Gastrocnemius medialis (tissue), 4 donors: ENCODE results near the gene SACS. TPM values are rescaled to one million over a fixed set of nuclear protein-coding genes. Genes with fewer than 3 reads are reported as not detected.

Source experiments
- ATAC-seq, 2 donors: fragments of 150-250 bp; one replicate each; pipeline ENCODE4 v1.9.1; 2016
- DNase-seq, 2 donors: peaks; one replicate each; pipeline ENCODE4 v3.0.0-alpha.2; 2019
- H3K27ac ChIP-seq, 4 donors: fragments of 200-600 bp; sonication (generic); 1 replicate in 1 of 4; 2 replicates in 3 of 4; pipeline ENCODE4 v1.5.1; 2016 to 2018; ENCODE audit warnings: mild to moderate bottlenecking in 2 of 4, moderate library complexity in 1 of 4
- H3K27me3 ChIP-seq, 3 donors: fragments of 200-600 bp; sonication (generic) in 2 of 3; 1 replicate in 1 of 3; 2 replicates in 2 of 3; pipeline versions ENCODE4 v1.5.1 to v1.6.0; 2016 to 2019; ENCODE audit warnings: mild to moderate bottlenecking in 1 of 3, moderate library complexity in 1 of 3
- H3K36me3 ChIP-seq, 2 donors: fragments of 200-600 bp; sonication (generic) in 1 of 2; one replicate each; pipeline ENCODE4 v1.5.1; 2017 to 2018
- H3K4me1 ChIP-seq, 2 donors: fragments of 200-600 bp; sonication (generic) in 1 of 2; one replicate each; pipeline ENCODE4 v1.5.1; 2016 to 2017; ENCODE audit warnings: mild to moderate bottlenecking in 2 of 2
- H3K4me3 ChIP-seq, 4 donors: fragments of 200-600 bp; sonication (generic) in 3 of 4; 1 replicate in 1 of 4; 2 replicates in 3 of 4; pipeline ENCODE4 v1.5.1; 2016 to 2019; ENCODE audit warnings: mild to moderate bottlenecking in 2 of 4
- H3K9me3 ChIP-seq, 3 donors: fragments of 200-600 bp; sonication (generic) in 2 of 3; 1 replicate in 1 of 3; 2 replicates in 2 of 3; pipeline ENCODE4 v1.5.1; 2016 to 2019
- POLR2A ChIP-seq, 2 donors: fragments of 450-650 bp; IDR thresholded peaks; one replicate each; pipeline ENCODE4 v1.6.1; 2017; ENCODE audit warnings: antibody characterized with exemption in 2 of 2, mild to moderate bottlenecking in 2 of 2, moderate library complexity in 2 of 2
- in situ Hi-C, 4 donors: fragments of 200-750 bp; cut with MboI; loops; one replicate each; pipeline versions ENCODE4 v1.15.0 to v1.8.0; 2017; ENCODE audit warnings: low sequenced_read_pairs in 4 of 4
- intact Hi-C: fragments of 100-400 bp; cut with DNase I; formaldehyde crosslinking; loops from one replicate; pipeline ENCODE4 v1.15.1; 2023; ENCODE audit warnings: low total_unique reads
- total RNA-seq, 4 donors: library from RNA; depleted of rRNA; stranded (reverse); fragments of >200 nt; gene quantifications; one replicate each; pipeline versions ENCODE4 v1.1.0 to v1.2.3, GENCODE V29; 2016
- TF ChIP-seq, protein P1 (sequence below), 5 experiments: fragments of 450-650 bp in 3 of 5; fragments of 200-600 bp in 2 of 5; sonication (generic) in 2 of 5; IDR thresholded peaks in 4 of 5; conservative IDR thresholded peaks in 1 of 5; 1 replicate in 4 of 5; 2 replicates in 1 of 5; pipeline ENCODE4 v1.5.1; 2016 to 2019; ENCODE audit warnings: antibody characterized with exemption in 5 of 5, mild to moderate bottlenecking in 3 of 5, moderate library complexity in 3 of 5

The SACS gene
- total RNA-seq, 4 donors from 2014 or later: 23.8 to 36.5 (median 31.8) TPM

DNA sequence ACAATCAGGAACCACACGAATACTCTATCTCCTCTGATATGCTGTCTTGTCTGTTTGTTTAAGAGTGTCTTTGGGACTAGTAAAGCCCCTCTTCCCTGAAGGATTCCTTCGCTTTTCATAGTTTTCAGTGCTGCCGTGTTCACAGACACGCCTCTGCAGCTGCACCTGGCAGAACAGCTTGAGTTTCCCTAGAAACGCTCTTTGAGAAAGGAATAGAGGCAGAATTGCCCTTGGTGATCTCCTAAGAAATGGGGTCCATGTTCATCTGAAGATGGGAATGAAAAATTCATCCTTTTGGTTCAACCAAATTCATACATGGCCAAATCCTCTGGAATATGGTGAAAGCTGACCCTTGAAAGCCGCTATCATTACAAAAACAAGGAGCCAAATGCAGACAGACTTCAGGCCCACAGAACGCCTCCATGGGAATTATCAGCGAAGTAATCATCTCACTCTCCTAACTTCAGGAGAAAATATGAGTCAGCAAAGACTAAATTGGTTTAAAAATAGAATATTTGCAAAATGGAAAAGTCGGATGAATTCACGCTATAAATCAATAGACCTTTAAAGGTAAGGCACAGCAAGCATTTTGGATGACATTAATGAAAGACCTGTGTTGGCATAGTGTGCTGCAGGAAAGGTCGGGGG is 5.5 kb downstream of the SACS start:
- peaks cover 41% of the 10 kb centered on the region in 2 donors for H3K4me1 ChIP-seq
- peak overlapping the region; percentile 10 to 36 (median 20) for H3K4me3 ChIP-seq
- H3K36me3 ChIP-seq: no peaks in the 10 kb centered on the region
- TF ChIP-seq, protein P1, sequence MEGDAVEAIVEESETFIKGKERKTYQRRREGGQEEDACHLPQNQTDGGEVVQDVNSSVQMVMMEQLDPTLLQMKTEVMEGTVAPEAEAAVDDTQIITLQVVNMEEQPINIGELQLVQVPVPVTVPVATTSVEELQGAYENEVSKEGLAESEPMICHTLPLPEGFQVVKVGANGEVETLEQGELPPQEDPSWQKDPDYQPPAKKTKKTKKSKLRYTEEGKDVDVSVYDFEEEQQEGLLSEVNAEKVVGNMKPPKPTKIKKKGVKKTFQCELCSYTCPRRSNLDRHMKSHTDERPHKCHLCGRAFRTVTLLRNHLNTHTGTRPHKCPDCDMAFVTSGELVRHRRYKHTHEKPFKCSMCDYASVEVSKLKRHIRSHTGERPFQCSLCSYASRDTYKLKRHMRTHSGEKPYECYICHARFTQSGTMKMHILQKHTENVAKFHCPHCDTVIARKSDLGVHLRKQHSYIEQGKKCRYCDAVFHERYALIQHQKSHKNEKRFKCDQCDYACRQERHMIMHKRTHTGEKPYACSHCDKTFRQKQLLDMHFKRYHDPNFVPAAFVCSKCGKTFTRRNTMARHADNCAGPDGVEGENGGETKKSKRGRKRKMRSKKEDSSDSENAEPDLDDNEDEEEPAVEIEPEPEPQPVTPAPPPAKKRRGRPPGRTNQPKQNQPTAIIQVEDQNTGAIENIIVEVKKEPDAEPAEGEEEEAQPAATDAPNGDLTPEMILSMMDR (IDR thresholded peaks at IDR 0.05 in 4 of 5, conservative IDR thresholded peaks at IDR 0.05 in 1 of 5): no peak
- no peak for TF ChIP-seq POLR2A (IDR thresholded peaks at IDR 0.05)
- in situ Hi-C loops (loop anchor here in 1 of 4 donors (25.0 kb wide), 1 partner anchor 241 kb away; the partner anchor contains the start of gene SGCG), intact Hi-C loops (no loop called here)
- H3K27me3 ChIP-seq: no peaks in the 10 kb centered on the region
- ATAC-seq (peak; percentile 12 to 26), DNase-seq (no peak)
- peak overlapping the region; percentile 68 to 78 (median 76) for H3K27ac ChIP-seq
- H3K9me3 ChIP-seq: no peaks in the 10 kb centered on the region

DNA sequence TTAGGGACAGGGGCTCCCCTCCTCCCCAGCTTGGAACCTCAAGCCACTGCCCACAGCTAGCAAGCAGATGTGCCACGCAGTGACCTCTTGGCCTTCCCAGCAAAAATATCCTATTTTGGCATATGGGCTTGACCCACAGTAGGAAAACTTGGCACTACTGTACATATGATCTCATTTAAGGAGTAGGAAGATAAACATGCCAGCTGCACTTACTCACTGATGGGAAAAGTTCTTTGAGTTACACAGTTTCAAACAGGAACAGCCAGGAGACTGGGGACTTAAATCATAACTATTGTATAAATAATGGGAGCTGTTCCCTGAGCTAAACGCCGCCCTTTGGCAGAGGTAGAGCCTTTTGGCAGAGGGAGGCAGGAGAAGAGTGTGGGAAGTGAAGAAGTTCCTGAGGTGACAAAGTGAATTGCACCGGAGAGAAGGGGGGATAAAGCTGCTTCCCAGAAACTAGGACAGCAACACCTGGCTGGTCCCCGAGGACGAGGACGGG is 6.1 kb downstream of the SACS start:
- intact Hi-C loops: no loop called here
- no peaks in the 10 kb centered on the region for H3K36me3 ChIP-seq
- DNase-seq (no peak), ATAC-seq (peak; percentile 42 to 67)
- H3K4me3 ChIP-seq: peak overlapping the region; percentile 10 to 36 (median 20)
- H3K27me3 ChIP-seq: no peaks in the 10 kb centered on the region
- no peaks in the 10 kb centered on the region for H3K9me3 ChIP-seq
- in situ Hi-C loops: loop anchor here in 1 of 4 donors (25.0 kb wide), 1 partner anchor 240 kb away; the partner anchor contains the start of gene SGCG
- H3K27ac ChIP-seq: peak overlapping the region; percentile 68 to 78 (median 76)
- H3K4me1 ChIP-seq: peaks cover 41% of the 10 kb centered on the region in 2 donors
- TF ChIP-seq POLR2A (IDR thresholded peaks at IDR 0.05): no peak
- TF ChIP-seq, protein P1 (IDR thresholded peaks at IDR 0.05 in 4 of 5, conservative IDR thresholded peaks at IDR 0.05 in 1 of 5): no peak

DNA sequence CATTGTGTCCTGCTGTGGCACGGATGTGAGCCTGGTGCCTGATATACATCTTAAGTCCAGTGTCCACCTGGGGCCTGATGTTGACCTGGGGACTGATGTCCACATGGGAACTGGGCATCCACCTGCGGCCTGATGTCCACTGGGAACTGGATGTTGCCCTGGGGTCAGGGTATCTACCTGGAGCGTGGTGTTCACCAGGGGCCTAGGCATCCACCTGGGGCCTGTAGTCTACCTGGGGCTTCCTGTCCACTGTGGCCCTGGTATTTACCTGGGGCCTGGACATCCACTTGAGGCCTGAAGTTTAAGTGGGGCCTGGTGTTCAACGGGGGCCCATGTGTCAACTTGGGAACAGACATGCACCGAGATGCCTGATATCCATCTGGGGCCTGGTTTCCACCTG is 11.9 kb downstream of the SACS start:
- H3K36me3 ChIP-seq: no peaks in the 10 kb centered on the region
- H3K4me3 ChIP-seq: no peak overlapping the region
- TF ChIP-seq POLR2A (IDR thresholded peaks at IDR 0.05): no peak
- TF ChIP-seq, protein P1 (IDR thresholded peaks at IDR 0.05 in 4 of 5, conservative IDR thresholded peaks at IDR 0.05 in 1 of 5): no peak
- H3K27ac ChIP-seq: no peak overlapping the region
- no peaks in the 10 kb centered on the region for H3K9me3 ChIP-seq
- peaks cover 0 to under 1% of the 10 kb centered on the region in 2 donors for H3K4me1 ChIP-seq
- H3K27me3 ChIP-seq: no peaks in the 10 kb centered on the region
- intact Hi-C loops (no loop called here), in situ Hi-C loops (no loop called here)
- ATAC-seq: no peak
- no peak for DNase-seq

DNA sequence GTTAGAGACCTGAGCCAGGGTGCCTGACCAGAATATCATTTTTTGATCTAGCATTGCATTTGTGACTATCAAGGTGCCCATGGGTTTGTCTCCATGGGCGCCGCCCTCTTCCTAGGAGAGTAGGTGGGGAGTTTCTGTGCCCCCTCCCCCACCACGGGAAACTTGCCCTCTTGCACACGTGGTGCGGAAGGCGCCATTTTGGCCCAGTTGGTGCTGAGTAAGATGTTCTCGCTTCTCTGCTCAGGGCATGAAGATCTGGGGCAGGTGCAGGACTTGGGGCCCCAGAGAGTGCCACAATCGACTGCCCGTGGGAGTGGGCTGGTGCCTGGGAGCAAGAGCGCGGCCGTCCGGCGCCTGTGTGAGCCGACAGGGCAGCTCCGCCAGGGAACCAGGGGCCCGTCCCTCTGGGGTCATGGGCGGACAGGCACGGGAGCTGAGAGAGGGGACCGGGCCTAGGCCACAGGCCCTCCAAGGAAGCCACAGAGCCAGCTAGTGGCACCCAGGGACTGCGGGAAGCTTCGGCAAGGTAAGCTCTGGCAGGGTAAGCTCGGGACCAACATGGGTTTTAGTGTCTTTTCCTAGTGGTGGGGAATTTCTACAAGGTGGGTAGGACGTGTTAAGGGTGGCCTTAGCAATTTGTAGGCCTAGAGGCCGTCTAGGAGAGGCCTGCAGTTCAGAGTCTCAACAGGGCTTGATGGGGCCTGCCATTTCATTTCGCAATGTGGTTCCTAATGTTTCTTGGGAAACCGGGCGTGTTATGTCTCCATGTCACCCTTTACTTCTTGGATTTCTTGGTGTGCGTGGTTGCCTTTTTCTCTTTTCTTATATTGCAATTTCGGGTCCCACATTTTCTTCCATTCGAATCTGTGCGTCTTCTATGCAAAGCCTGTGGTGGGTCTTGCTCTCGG is 14.5 kb downstream of the SACS start:
- Histone ChIP-seq H3K9me3 (no peaks in the 10 kb centered on the region), H3K4me3 (no peak overlapping the region), H3K27me3 (no peaks in the 10 kb centered on the region), H3K36me3 (no peaks in the 10 kb centered on the region), H3K4me1 (no peaks in the 10 kb centered on the region), H3K27ac (no peak overlapping the region)
- ATAC-seq: no peak
- DNase-seq: no peak
- intact Hi-C loops (no loop called here), in situ Hi-C loops (no loop called here)
- TF ChIP-seq POLR2A (IDR thresholded peaks at IDR 0.05): no peak
- TF ChIP-seq, protein P1 (IDR thresholded peaks at IDR 0.05 in 4 of 5, conservative IDR thresholded peaks at IDR 0.05 in 1 of 5): no peak
